ENCODE measurements around the gene WDR35.

GRCh38 chr2:19949071-19949470 is 40.8 kb downstream of the WDR35 start:
- TF ChIP-seq SIN3A (IDR thresholded peaks at IDR 0.05; ENCODE audit: low read depth, low read length): no peak
- no peak for TF ChIP-seq POLR2AphosphoS5 (IDR thresholded peaks at IDR 0.05; ENCODE audit: low read length)
- no peak for TF ChIP-seq EZH2 (IDR thresholded peaks at IDR 0.05; ENCODE audit: borderline replicate concordance, control insufficient read depth, low read depth, low read length)
- no peak for TF ChIP-seq POLR2A (IDR thresholded peaks at IDR 0.05; ENCODE audit: low read depth, low read length)
- no peak for TF ChIP-seq MXI1 (IDR thresholded peaks at IDR 0.05; ENCODE audit: low read depth, low read length)
- TF ChIP-seq RCOR1 (conservative IDR thresholded peaks at IDR 0.05; ENCODE audit: low read depth, low read length): no peak

All from GM12878 (cell line).